Liver (tissue), 9 donors: Measurements from ENCODE around the gene LARGE2. TPM values are rescaled to one million over a fixed set of nuclear protein-coding genes. Genes with fewer than 3 reads are reported as not detected.

Experiments used
- DNase-seq: peaks from one replicate; pipeline ENCODE4 v3.0.0-alpha.2; 2017; ENCODE audit warnings: low spot score
- H3K27ac ChIP-seq, 2 donors: one replicate each; pipeline ENCODE4 v1.7.0; 2013; ENCODE audit warnings: inconsistent platforms in 2 of 2, low read length in 2 of 2, control low read depth in 1 of 2, low read depth in 1 of 2, mild to moderate bottlenecking in 1 of 2
- H3K27me3 ChIP-seq, 4 donors: one replicate each; pipeline versions ENCODE4 v1.6.1 to v1.7.0; 2013; ENCODE audit warnings: low read length in 3 of 4, inconsistent platforms in 1 of 4, mild to moderate bottlenecking in 1 of 4, moderate library complexity in 1 of 4; ENCODE audit not compliant: control insufficient read depth in 4 of 4, insufficient read depth in 4 of 4
- H3K36me3 ChIP-seq, 4 donors: one replicate each; pipeline versions ENCODE4 v1.6.1 to v1.7.0; 2013; ENCODE audit warnings: low read length in 3 of 4, mild to moderate bottlenecking in 3 of 4, low read depth in 1 of 4, moderate library complexity in 1 of 4; ENCODE audit not compliant: control insufficient read depth in 4 of 4, insufficient read depth in 3 of 4
- H3K4me1 ChIP-seq, 4 donors: one replicate each; pipeline versions ENCODE4 v1.6.1 to v1.7.0; 2013; ENCODE audit warnings: low read length in 3 of 4, mild to moderate bottlenecking in 3 of 4, moderate library complexity in 1 of 4; ENCODE audit not compliant: control insufficient read depth in 4 of 4, insufficient read depth in 4 of 4
- H3K4me3 ChIP-seq, 3 donors: one replicate each; pipeline versions ENCODE4 v1.6.1 to v1.7.0; 2013; ENCODE audit warnings: low read length in 3 of 3, control low read depth in 1 of 3, low read depth in 1 of 3, mild to moderate bottlenecking in 1 of 3
- H3K9ac ChIP-seq, 2 donors: one replicate each; pipeline ENCODE4 v1.7.0; 2013; ENCODE audit warnings: low read length in 2 of 2, mild to moderate bottlenecking in 2 of 2, moderate library complexity in 2 of 2, control low read depth in 1 of 2, low read depth in 1 of 2
- H3K9me3 ChIP-seq, 4 donors: one replicate each; pipeline versions ENCODE4 v1.6.1 to v1.7.0; 2013; ENCODE audit warnings: low read length in 3 of 4; ENCODE audit not compliant: control insufficient read depth in 4 of 4
- ATF3 ChIP-seq: IDR thresholded peaks from 2 replicates; pipeline ENCODE4 v1.6.1; 2016; ENCODE audit warnings: antibody characterized with exemption
- CTCF ChIP-seq: fragments of 150-350 bp; IDR thresholded peaks from 2 replicates; pipeline ENCODE4 v1.5.1; 2017; ENCODE audit warnings: improper control_type of control experiment, low read depth, low read length; ENCODE audit not compliant: missing input control
- EGR1 ChIP-seq, 2 donors: IDR thresholded peaks; 2 replicates each; pipeline ENCODE4 v1.6.1; 2016 to 2018; ENCODE audit warnings: antibody characterized with exemption in 2 of 2, low read depth in 2 of 2
- FOXA1 ChIP-seq: IDR thresholded peaks from 2 replicates; pipeline ENCODE4 v1.6.1; 2016; ENCODE audit warnings: antibody characterized with exemption
- FOXA2 ChIP-seq: IDR thresholded peaks from 2 replicates; pipeline ENCODE4 v1.6.1; 2016; ENCODE audit warnings: antibody characterized with exemption
- GABPA ChIP-seq, 2 donors: IDR thresholded peaks in 1 of 2; conservative IDR thresholded peaks in 1 of 2; 2 replicates each; pipeline ENCODE4 v1.6.1; 2016; ENCODE audit warnings: antibody characterized with exemption in 2 of 2, mild to moderate bottlenecking in 1 of 2, moderate library complexity in 1 of 2
- HNF4A ChIP-seq, 2 donors: conservative IDR thresholded peaks; 2 replicates each; pipeline ENCODE4 v1.6.1; 2016; ENCODE audit warnings: antibody characterized with exemption in 2 of 2, mild to moderate bottlenecking in 2 of 2
- HNF4G ChIP-seq: IDR thresholded peaks from 2 replicates; pipeline ENCODE4 v1.6.1; 2016; ENCODE audit warnings: antibody characterized with exemption
- JUND ChIP-seq, 2 donors: IDR thresholded peaks; 2 replicates each; pipeline ENCODE4 v1.6.1; 2016; ENCODE audit warnings: antibody characterized with exemption in 2 of 2
- MAX ChIP-seq: IDR thresholded peaks from 2 replicates; pipeline ENCODE4 v1.6.1; 2016; ENCODE audit warnings: antibody characterized with exemption
- NR2F2 ChIP-seq: IDR thresholded peaks from 2 replicates; pipeline ENCODE4 v1.6.1; 2016; ENCODE audit warnings: antibody characterized with exemption
- RAD21 ChIP-seq, 2 donors: IDR thresholded peaks; 2 replicates each; pipeline ENCODE4 v1.6.1; 2016; ENCODE audit warnings: antibody characterized with exemption in 2 of 2, mild to moderate bottlenecking in 2 of 2
- REST ChIP-seq: IDR thresholded peaks from 2 replicates; pipeline ENCODE4 v1.6.1; 2016; ENCODE audit warnings: antibody characterized with exemption, mild to moderate bottlenecking
- RXRA ChIP-seq, 2 donors: IDR thresholded peaks; 2 replicates each; pipeline ENCODE4 v1.6.1; 2017 to 2018; ENCODE audit warnings: antibody characterized with exemption in 2 of 2, mild to moderate bottlenecking in 1 of 2
- SP1 ChIP-seq: IDR thresholded peaks from 2 replicates; pipeline ENCODE4 v1.6.1; 2018; ENCODE audit warnings: antibody characterized with exemption, mild to moderate bottlenecking
- TAF1 ChIP-seq: conservative IDR thresholded peaks from 2 replicates; pipeline ENCODE4 v1.6.1; 2016; ENCODE audit warnings: antibody characterized with exemption, mild to moderate bottlenecking
- YY1 ChIP-seq: IDR thresholded peaks from 2 replicates; pipeline ENCODE4 v1.6.1; 2016; ENCODE audit warnings: antibody characterized with exemption, mild to moderate bottlenecking
- ZBTB33 ChIP-seq: IDR thresholded peaks from 2 replicates; pipeline ENCODE4 v1.6.1; 2016; ENCODE audit warnings: antibody characterized with exemption
- WGBS: extraction: QIAGEN DNeasy Blood & Tissue Kit; methylation state at CpG from one replicate; pipeline ENCODE4 v1.1.7; 2013; 5-methylcytosine and 5-hydroxymethylcytosine counted together
- polyA plus RNA-seq, 2 donors: library from polyadenylated mRNA; stranded (reverse) in 1 of 2; unstranded in 1 of 2; fragments of 200-250 nt in 1 of 2; fragments of >200 nt in 1 of 2; fragmentation: Nextera tagmentation in 1 of 2; extraction: Ambion mirVana in 1 of 2; gene quantifications; one replicate each; pipeline versions ENCODE4 v1.2.1 to v1.2.3, GENCODE V29; 2013 to 2015
- total RNA-seq, 2 donors: library from RNA; depleted of rRNA; stranded (reverse); fragments of >200 nt; gene quantifications; one replicate each; pipeline ENCODE4 v1.2.3, GENCODE V29; 2014
- donor health status: healthy.
- donor health status: healthy.
- donor health status: healthy.
- donor health status: healthy.
- donor health status: healthy.

LARGE2 gene
- total and polyA plus RNA-seq, 4 donors = 1.3 to 1.9 (median 1.5) TPM

- TF ChIP-seq JUND (IDR thresholded peaks at IDR 0.05) = no peak
- peak; percentile 89 to 96 for TF ChIP-seq RAD21 (IDR thresholded peaks at IDR 0.05)
- TF ChIP-seq TAF1 = no peak
- peak; percentile 78 for TF ChIP-seq YY1
- no peak for TF ChIP-seq SP1
- no peak for TF ChIP-seq MAX
Observed at GRCh38 chr11:45964911-45965389, 42.5 kb downstream of the LARGE2 start (continued).

GRCh38 chr11:45967506-45967905 is 45.0 kb downstream of the LARGE2 start:
- Histone ChIP-seq H3K27ac (no peak overlapping the region), H3K9ac (no peak overlapping the region), H3K27me3 (no peaks in the 10 kb centered on the region), H3K36me3 (peaks cover 0 to 23% (median 20%) of the 10 kb centered on the region in 4 donors), H3K4me3 (no peak overlapping the region), H3K9me3 (no peaks in the 10 kb centered on the region), H3K4me1 (peaks cover 0 to 4% (median 0%) of the 10 kb centered on the region in 4 donors)
- TF ChIP-seq HNF4A (conservative IDR thresholded peaks at IDR 0.05) (no peak), GABPA (IDR thresholded peaks at IDR 0.05 in 1 of 2, conservative IDR thresholded peaks at IDR 0.05 in 1 of 2) (no peak), RXRA (IDR thresholded peaks at IDR 0.05) (no peak), JUND (IDR thresholded peaks at IDR 0.05) (no peak), MAX (no peak), SP1 (no peak)
- WGBS = 85% methylated on average over 2 of the region's 2 CpGs
- DNase-seq = no peak

GRCh38 chr11:45968901-45969300 is 46.4 kb downstream of the LARGE2 start:
- Histone ChIP-seq H3K36me3 (peaks cover 0 to 23% (median 20%) of the 10 kb centered on the region in 4 donors), H3K4me3 (no peak overlapping the region), H3K27ac (no peak overlapping the region), H3K9me3 (no peaks in the 10 kb centered on the region), H3K9ac (no peak overlapping the region), H3K4me1 (peaks cover 0 to 4% (median 0%) of the 10 kb centered on the region in 4 donors), H3K27me3 (no peaks in the 10 kb centered on the region)
- DNase-seq = no peak
- WGBS = 97% methylated on average over 2 of the region's 2 CpGs
- TF ChIP-seq ATF3 (no peak), FOXA2 (no peak), GABPA (IDR thresholded peaks at IDR 0.05 in 1 of 2, conservative IDR thresholded peaks at IDR 0.05 in 1 of 2) (no peak), RXRA (IDR thresholded peaks at IDR 0.05) (no peak), MAX (no peak), YY1 (no peak), TAF1 (no peak), HNF4G (no peak), HNF4A (conservative IDR thresholded peaks at IDR 0.05) (no peak), REST (no peak), RAD21 (IDR thresholded peaks at IDR 0.05) (no peak), CTCF (no peak), ZBTB33 (no peak), SP1 (no peak), EGR1 (IDR thresholded peaks at IDR 0.05; ENCODE audit: low read depth in 2 of 2) (no peak), NR2F2 (no peak), FOXA1 (no peak), JUND (IDR thresholded peaks at IDR 0.05) (no peak)
